H1 (cell line): ENCODE measurements around the gene DDN. TPM values are rescaled to one million over a fixed set of nuclear protein-coding genes. Genes with fewer than 3 reads are reported as not detected.

Experiments
- CHD7 ChIP-seq: fragments of 300-600 bp; sonication (generic); IDR thresholded peaks from 2 replicates; pipeline ENCODE4 v1.7.1; 2012; ENCODE audit warnings: low read length, moderate library complexity, mild to moderate bottlenecking, inconsistent platforms; ENCODE audit not compliant: insufficient replicate concordance
- GABPA ChIP-seq: IDR thresholded peaks from 2 replicates; pipeline ENCODE4 v1.6.1; 2011; ENCODE audit warnings: mild to moderate bottlenecking, low read length, moderate library complexity, borderline replicate concordance; ENCODE audit not compliant: insufficient read depth
- KDM4A ChIP-seq: IDR thresholded peaks from one replicate; pipeline ENCODE4 v1.7.1; 2012; ENCODE audit warnings: low read depth, mild to moderate bottlenecking, moderate library complexity, low read length, inconsistent platforms; ENCODE audit not compliant: severe bottlenecking
- POLR2A ChIP-seq, 2 experiments: IDR thresholded peaks; 1 replicate in 1 of 2; 2 replicates in 1 of 2; pipeline ENCODE4 v1.6.1; 2011; ENCODE audit warnings: low read depth in 2 of 2, low read length in 2 of 2, mild to moderate bottlenecking in 2 of 2; ENCODE audit errors: control extremely low read depth in 1 of 2
- polyA plus RNA-seq, 7 experiments: library from polyadenylated mRNA; depleted of rRNA in 3 of 7; stranded (reverse) in 5 of 7; unstranded in 2 of 7; fragments of >200 nt in 5 of 7; fragments of 200-250 nt in 2 of 7; gene quantifications; 1 replicate in 5 of 7; 2 replicates in 1 of 7; 4 replicates in 1 of 7; pipeline versions ENCODE4 v1.2.1 to v1.2.3, GENCODE V29; 2011 to 2013; ENCODE audit warnings: missing spikeins in 2 of 7, mixed read lengths in 2 of 7
- total RNA-seq: library from RNA; stranded (reverse); fragmentation: NEBNext Ultra II Directional; extraction: Animal tissue kit (Norgen Biotek cat#: 25700); gene quantifications from 2 replicates; pipeline ENCODE4 v1.2.1, GENCODE V29; 2021

The DDN gene
- total and polyA plus RNA-seq, 2 of the 8 experiments (the other 6 are each of a cell fraction or from before 2014, with no cell fraction given) = 0.14 to 0.30 TPM

- TF ChIP-seq CHD7 (no peak), POLR2A (IDR thresholded peaks at IDR 0.05; ENCODE audit: control extremely low read depth in 1 of 2, low read depth in 2 of 2, low read length in 2 of 2) (no peak), KDM4A (no peak), GABPA (no peak)
Measured at GRCh38 chr12:49031573-49032161, 32.5 kb upstream of the DDN start (continued).
